ENCODE measurements around the gene ZFAND3.

- TF ChIP-seq, protein P1, sequence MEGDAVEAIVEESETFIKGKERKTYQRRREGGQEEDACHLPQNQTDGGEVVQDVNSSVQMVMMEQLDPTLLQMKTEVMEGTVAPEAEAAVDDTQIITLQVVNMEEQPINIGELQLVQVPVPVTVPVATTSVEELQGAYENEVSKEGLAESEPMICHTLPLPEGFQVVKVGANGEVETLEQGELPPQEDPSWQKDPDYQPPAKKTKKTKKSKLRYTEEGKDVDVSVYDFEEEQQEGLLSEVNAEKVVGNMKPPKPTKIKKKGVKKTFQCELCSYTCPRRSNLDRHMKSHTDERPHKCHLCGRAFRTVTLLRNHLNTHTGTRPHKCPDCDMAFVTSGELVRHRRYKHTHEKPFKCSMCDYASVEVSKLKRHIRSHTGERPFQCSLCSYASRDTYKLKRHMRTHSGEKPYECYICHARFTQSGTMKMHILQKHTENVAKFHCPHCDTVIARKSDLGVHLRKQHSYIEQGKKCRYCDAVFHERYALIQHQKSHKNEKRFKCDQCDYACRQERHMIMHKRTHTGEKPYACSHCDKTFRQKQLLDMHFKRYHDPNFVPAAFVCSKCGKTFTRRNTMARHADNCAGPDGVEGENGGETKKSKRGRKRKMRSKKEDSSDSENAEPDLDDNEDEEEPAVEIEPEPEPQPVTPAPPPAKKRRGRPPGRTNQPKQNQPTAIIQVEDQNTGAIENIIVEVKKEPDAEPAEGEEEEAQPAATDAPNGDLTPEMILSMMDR (IDR thresholded peaks at IDR 0.05; ENCODE audit: poor library complexity, severe bottlenecking): no peak
- TF ChIP-seq POLR2AphosphoS5 (IDR thresholded peaks at IDR 0.05): no peak
- no peak for TF ChIP-seq EP300 (conservative IDR thresholded peaks at IDR 0.05; ENCODE audit: poor library complexity, severe bottlenecking)
- TF ChIP-seq EZH2 (IDR thresholded peaks at IDR 0.05; ENCODE audit: borderline replicate concordance, insufficient read depth, low read length, poor library complexity, severe bottlenecking): no peak
- no peak for TF ChIP-seq TAF1 (IDR thresholded peaks at IDR 0.05; ENCODE audit: low read depth)
- TF ChIP-seq MXI1 (conservative IDR thresholded peaks at IDR 0.05; ENCODE audit: poor library complexity, severe bottlenecking): no peak
- no peak for TF ChIP-seq RAD21 (conservative IDR thresholded peaks at IDR 0.05)
- no peak for TF ChIP-seq SMC3 (conservative IDR thresholded peaks at IDR 0.05; ENCODE audit: poor library complexity)
Observed at GRCh38 chr6:38185244-38185643, 365.7 kb downstream of the ZFAND3 start.

All from neural cell (in vitro differentiated cells).